WI38 (cell line): ENCODE data around the gene CDH23.

Experiments used
- H3K4me3 ChIP-seq: 2 replicates; pipeline ENCODE4 v1.5.1; 2011; ENCODE audit warnings: low read depth, mild to moderate bottlenecking, control low read depth, low read length
- CTCF ChIP-seq: IDR thresholded peaks from 2 replicates; pipeline ENCODE4 v1.5.1; 2012; ENCODE audit warnings: low read depth, mild to moderate bottlenecking, control low read depth, low read length

The CDH23 gene

GRCh38 chr10:71396711-71397295 lies at the start of gene CDH23:
Gene CDH23 (plus strand): TSS chr10:71396920. CDS start chr10:71439832, 42,912 bp downstream.
- no peak within 1 kb of the TSS for H3K4me3 ChIP-seq
- no peak for TF ChIP-seq CTCF

DNA sequence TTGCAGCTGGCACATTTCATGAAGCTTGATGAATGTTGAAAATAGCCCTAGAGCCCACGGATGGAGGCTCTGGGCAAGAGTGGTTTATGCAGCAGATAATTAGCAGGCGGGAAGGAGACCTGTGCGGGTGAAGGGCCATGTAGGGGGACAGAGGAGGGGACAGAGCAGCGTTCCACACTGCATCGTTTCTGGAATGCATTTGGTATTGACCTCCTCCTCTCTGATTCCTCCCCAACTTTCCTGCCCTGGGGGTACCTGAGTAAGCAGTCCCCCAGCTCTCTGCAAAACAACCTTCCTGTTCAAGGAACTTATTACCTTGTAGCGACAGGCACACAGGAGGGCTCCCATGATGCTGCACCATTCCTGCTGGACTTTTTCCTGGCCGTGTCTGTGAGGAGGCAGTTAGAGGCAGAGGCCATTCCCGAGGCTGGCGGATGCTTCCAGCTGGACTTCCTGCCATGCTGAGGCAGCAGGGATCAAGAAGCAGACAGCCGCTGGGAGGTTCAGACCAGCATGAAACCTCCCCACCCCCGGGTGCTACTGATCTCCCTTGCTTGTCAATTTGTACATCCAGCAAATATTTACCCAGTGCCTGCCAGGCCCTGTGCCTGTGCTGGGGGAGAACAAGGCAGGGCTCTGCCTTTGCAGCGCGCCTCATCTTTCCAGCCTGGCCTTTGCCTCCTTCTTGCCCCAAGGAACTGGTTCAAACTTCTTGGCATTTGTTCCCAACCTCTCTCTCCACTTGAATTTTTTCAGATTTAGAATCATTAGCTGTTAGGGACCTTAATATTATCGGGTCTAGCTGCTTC lies 48.9 kb upstream of the CDH23 start:
- H3K4me3 ChIP-seq = no peak overlapping the region
- TF ChIP-seq CTCF = no peak

GRCh38 chr10:71348850-71349249 lies 47.9 kb upstream of the CDH23 start:
- no peak for TF ChIP-seq CTCF
- no peak overlapping the region for H3K4me3 ChIP-seq

DNA sequence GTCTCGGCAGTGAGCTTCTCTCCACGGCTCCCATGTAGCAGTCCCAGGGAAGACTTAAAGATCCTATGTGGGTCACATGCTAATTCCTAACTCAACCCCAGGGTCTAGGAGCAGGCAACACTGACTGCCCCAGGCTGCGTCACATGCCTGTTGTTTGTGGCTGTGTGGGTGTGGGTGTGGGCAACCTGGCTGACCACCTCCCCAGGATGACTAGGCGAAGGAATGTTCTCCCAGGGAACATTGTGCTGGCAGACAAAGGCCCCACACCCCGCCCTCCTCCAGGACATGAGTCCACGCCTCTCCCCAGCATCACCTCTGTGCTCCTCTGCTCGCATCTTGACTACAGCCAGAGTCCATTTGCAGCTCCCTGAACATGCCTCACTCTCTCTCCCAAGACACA lies 47.3 kb upstream of the CDH23 start:
- no peak for TF ChIP-seq CTCF
- no peak overlapping the region for H3K4me3 ChIP-seq

DNA sequence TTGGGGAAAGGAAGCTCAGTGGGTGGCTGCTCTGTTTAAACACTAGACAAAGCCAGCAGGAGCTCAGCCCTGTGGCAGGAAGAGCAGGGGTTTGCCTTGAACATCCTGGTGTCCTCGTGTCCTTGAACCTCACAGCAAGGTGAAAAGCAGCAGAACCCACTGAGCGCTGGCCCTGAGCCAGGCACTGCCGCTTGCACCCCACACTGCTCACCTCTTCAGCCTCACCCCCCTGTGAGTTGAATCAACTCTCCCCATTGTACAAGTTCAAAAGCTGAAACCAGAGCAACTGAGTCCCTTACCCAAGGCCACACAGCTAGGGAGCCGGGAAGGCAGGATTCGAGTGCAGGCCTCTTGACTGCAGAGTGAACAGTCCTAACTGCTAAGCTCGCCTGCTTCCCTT lies 45.6 kb upstream of the CDH23 start:
- TF ChIP-seq CTCF = no peak
- H3K4me3 ChIP-seq = no peak overlapping the region

- no peak for TF ChIP-seq CTCF
- H3K4me3 ChIP-seq = no peak overlapping the region
These were observed 44.9 kb upstream of the CDH23 start for GRCh38 chr10:71351628-71352319.

- H3K4me3 ChIP-seq = no peak overlapping the region
- TF ChIP-seq CTCF = no peak
These were observed 43.1 kb upstream of the CDH23 start for GRCh38 chr10:71353639-71354038.
